Neural cell (in vitro differentiated cells): ENCODE data around the gene LANCL2.

Experiments used
- CTCF ChIP-seq: fragments of 450-650 bp; IDR thresholded peaks from 2 replicates; pipeline ENCODE4 v1.5.1; 2014; ENCODE audit warnings: antibody characterized with exemption, mild to moderate bottlenecking, moderate library complexity; ENCODE audit not compliant: poor library complexity, severe bottlenecking
- POLR2AphosphoS5 ChIP-seq: IDR thresholded peaks from 2 replicates; pipeline ENCODE4 v1.6.1; 2012

GRCh38 chr7:55335151-55335550 lies 30.0 kb upstream of the LANCL2 start:
- TF ChIP-seq CTCF = no peak
- no peak for TF ChIP-seq POLR2AphosphoS5
